ENCODE measurements around the gene LIPK.
"Not testable (repeated sequence)": the region's sequence is repeated elsewhere in the genome, so short reads cannot be mapped to it uniquely, and the experiment has no call there.

Gene LIPK

GRCh38 chr10:88705958-88706357 is at the start of gene LIPK:
Gene LIPK, plus strand, starts transcription at chr10:88706249. Its CDS starts 18,295 bp downstream, at chr10:88724544.
- no peak for DNase-seq

GRCh38 chr10:88657901-88658300 is 48.1 kb upstream of the LIPK start:
- no peak for DNase-seq

GRCh38 chr10:88659725-88660597 is 46.1 kb upstream of the LIPK start:
- DNase-seq, result no peak

- DNase-seq, result no peak
Observed at GRCh38 chr10:88660598-88660884, 45.5 kb upstream of the LIPK start.

GRCh38 chr10:88661018-88661417 is 45.0 kb upstream of the LIPK start:
- no peak for DNase-seq

GRCh38 chr10:88661577-88661976 is 44.5 kb upstream of the LIPK start:
- DNase-seq, result no peak

GRCh38 chr10:88663153-88663552 is 42.9 kb upstream of the LIPK start:
- not testable (repeated sequence) for DNase-seq

- no peak for DNase-seq
Observed at GRCh38 chr10:88664142-88664541, 41.9 kb upstream of the LIPK start, which contains the start of gene LIPF. Gene LIPF, plus strand, starts transcription at chr10:88664442. Its CDS starts 2,856 bp downstream, at chr10:88667298.

GRCh38 chr10:88668465-88668864 is 37.6 kb upstream of the LIPK start:
- no peak for DNase-seq

- DNase-seq, result no peak
Observed at GRCh38 chr10:88670497-88670896, 35.6 kb upstream of the LIPK start.

- DNase-seq, result no peak
Observed at GRCh38 chr10:88672041-88672440, 34.0 kb upstream of the LIPK start.

- DNase-seq, result no peak
Observed at GRCh38 chr10:88676283-88677060, 29.6 kb upstream of the LIPK start.

GRCh38 chr10:88680958-88681357 is 25.1 kb upstream of the LIPK start:
- DNase-seq, result no peak

GRCh38 chr10:88682491-88682890 is 23.6 kb upstream of the LIPK start:
- DNase-seq, result no peak

- DNase-seq, result no peak
Observed at GRCh38 chr10:88687853-88688467, 18.1 kb upstream of the LIPK start.

- peak; percentile 15 for DNase-seq
Observed at GRCh38 chr10:88689366-88689765, 16.7 kb upstream of the LIPK start.

- DNase-seq, result no peak
Observed at GRCh38 chr10:88693392-88694020, 12.5 kb upstream of the LIPK start.

GRCh38 chr10:88702848-88703597 is 3.0 kb upstream of the LIPK start:
- DNase-seq, result no peak

- DNase-seq, result no peak
Observed at GRCh38 chr10:88707429-88708155, 1.5 kb downstream of the LIPK start.

GRCh38 chr10:88709361-88709760 is 3.3 kb downstream of the LIPK start:
- not testable (repeated sequence) for DNase-seq

GRCh38 chr10:88715517-88715916 is 9.5 kb downstream of the LIPK start:
- no peak for DNase-seq

- DNase-seq, result no peak
Observed at GRCh38 chr10:88721392-88721791, 15.3 kb downstream of the LIPK start.
